ENCODE measurements around the gene ITPR3.

DNA sequence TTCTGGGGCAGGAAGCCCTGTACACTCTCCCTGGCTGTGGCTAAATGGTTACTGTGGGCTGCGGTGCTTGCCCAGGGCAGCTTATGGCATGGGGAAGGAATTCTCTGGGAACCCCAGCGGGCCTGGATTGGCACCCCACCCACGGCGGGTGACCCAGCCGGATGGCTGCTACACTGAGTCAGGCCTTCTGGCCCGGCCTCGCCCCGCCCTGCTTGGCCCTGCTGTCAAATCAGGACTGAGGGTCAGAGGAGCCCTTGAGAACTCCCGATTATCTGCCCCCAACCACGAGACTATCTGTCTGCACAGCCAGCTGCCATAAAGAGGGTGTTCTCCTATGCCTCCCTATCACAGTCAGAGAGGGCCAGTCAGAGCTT is 7.3 kb upstream of the ITPR3 start:
- TF ChIP-seq CTCF (optimal IDR thresholded peaks at IDR 0.05 in 1 of 3, IDR thresholded peaks at IDR 0.05 in 1 of 3, conservative IDR thresholded peaks at IDR 0.05 in 1 of 3; ENCODE audit: extremely low read depth in 1 of 3, insufficient read depth in 2 of 3, low read length in 3 of 3) = no peak
- TF ChIP-seq EZH2 (IDR thresholded peaks at IDR 0.05; ENCODE audit: low read length) = no peak

Measured in keratinocyte (primary cell).